Nephron (organoid): ENCODE data around the gene C1orf159.

ENCODE experiments used
- H3K27ac Mint-ChIP-seq, 3 experiments: 2 replicates each; pipeline ENCODE4 v1.8.0; 2020; ENCODE audit warnings: mixed read lengths in 3 of 3, mild to moderate bottlenecking in 2 of 3, moderate library complexity in 1 of 3
- H3K27me3 Mint-ChIP-seq: 2 replicates; pipeline ENCODE4 v1.8.0; 2021; ENCODE audit warnings: low read depth, mild to moderate bottlenecking, moderate library complexity, mixed read lengths
- H3K36me3 Mint-ChIP-seq: 2 replicates; pipeline ENCODE4 v1.8.0; 2020; ENCODE audit warnings: low read depth, mixed read lengths
- H3K4me1 Mint-ChIP-seq: 2 replicates; pipeline ENCODE4 v1.8.0; 2020; ENCODE audit warnings: mixed read lengths
- H3K4me3 Mint-ChIP-seq, 3 experiments: 2 replicates each; pipeline ENCODE4 v1.8.0; 2020; ENCODE audit warnings: mild to moderate bottlenecking in 3 of 3, mixed read lengths in 3 of 3, moderate library complexity in 2 of 3
- H3K9me3 Mint-ChIP-seq: 2 replicates; pipeline ENCODE4 v1.8.0; 2020; ENCODE audit warnings: mixed read lengths
- TF ChIP-seq, protein P1 (sequence below), 3 experiments: fragments of 200-600 bp; sonication (generic); IDR thresholded peaks; one replicate each; pipeline ENCODE4 v1.5.0; 2021; ENCODE audit warnings: antibody characterized with exemption in 3 of 3; ENCODE audit not compliant: unreplicated experiment in 3 of 3

The C1orf159 gene

GRCh38 chr1:1148061-1148460, 32.2 kb upstream of the C1orf159 start:
- peaks cover 10% of the 10 kb centered on the region for H3K36me3 Mint-ChIP-seq
- peaks cover 5% of the 10 kb centered on the region for H3K9me3 Mint-ChIP-seq

DNA sequence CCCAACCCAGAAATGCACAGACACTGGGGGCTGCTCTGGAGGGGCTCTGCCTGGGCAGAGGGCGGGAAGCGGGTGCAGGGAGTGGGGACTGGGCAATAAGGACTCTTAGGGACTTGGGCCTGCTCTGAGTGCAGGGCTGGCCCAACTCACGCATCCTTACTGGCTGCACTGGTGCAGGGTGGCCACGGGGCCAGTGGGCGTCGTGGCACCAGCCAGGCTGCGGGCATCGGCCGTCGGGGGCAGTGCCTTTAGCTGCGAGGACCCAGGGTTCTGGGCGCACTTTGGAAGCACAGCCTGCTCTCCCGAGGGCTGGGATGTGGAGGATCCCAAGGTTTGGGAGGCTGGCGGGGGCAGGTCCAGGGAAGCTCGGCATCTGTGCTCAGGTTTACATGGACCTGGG, 30.7 kb upstream of the C1orf159 start:
- Mint-ChIP-seq H3K36me3 (no peaks in the 10 kb centered on the region), H3K9me3 (no peaks in the 10 kb centered on the region), H3K4me3 (no peak overlapping the region), H3K4me1 (no peaks in the 10 kb centered on the region), H3K27me3 (peaks cover 8% of the 10 kb centered on the region), H3K27ac (peak overlapping the region in 1 of 3 experiments; percentile 44)
- TF ChIP-seq, protein P1, sequence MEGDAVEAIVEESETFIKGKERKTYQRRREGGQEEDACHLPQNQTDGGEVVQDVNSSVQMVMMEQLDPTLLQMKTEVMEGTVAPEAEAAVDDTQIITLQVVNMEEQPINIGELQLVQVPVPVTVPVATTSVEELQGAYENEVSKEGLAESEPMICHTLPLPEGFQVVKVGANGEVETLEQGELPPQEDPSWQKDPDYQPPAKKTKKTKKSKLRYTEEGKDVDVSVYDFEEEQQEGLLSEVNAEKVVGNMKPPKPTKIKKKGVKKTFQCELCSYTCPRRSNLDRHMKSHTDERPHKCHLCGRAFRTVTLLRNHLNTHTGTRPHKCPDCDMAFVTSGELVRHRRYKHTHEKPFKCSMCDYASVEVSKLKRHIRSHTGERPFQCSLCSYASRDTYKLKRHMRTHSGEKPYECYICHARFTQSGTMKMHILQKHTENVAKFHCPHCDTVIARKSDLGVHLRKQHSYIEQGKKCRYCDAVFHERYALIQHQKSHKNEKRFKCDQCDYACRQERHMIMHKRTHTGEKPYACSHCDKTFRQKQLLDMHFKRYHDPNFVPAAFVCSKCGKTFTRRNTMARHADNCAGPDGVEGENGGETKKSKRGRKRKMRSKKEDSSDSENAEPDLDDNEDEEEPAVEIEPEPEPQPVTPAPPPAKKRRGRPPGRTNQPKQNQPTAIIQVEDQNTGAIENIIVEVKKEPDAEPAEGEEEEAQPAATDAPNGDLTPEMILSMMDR (IDR thresholded peaks at IDR 0.05; ENCODE audit: unreplicated experiment in 3 of 3), result no peak

More at GRCh38 chr1:1148061-1148460, 32.2 kb upstream of the C1orf159 start:
- H3K4me3 Mint-ChIP-seq, result no peak overlapping the region
- no peak overlapping the region for H3K27ac Mint-ChIP-seq
- no peaks in the 10 kb centered on the region for H3K4me1 Mint-ChIP-seq
- H3K27me3 Mint-ChIP-seq, result peaks cover 12% of the 10 kb centered on the region
- TF ChIP-seq, protein P1 (IDR thresholded peaks at IDR 0.05; ENCODE audit: unreplicated experiment in 3 of 3), result no peak

- TF ChIP-seq, protein P1 (IDR thresholded peaks at IDR 0.05; ENCODE audit: unreplicated experiment in 3 of 3), result no peak
- H3K27me3 Mint-ChIP-seq, result peaks cover 8% of the 10 kb centered on the region
- no peaks in the 10 kb centered on the region for H3K4me1 Mint-ChIP-seq
- no peak overlapping the region for H3K27ac Mint-ChIP-seq
- no peaks in the 10 kb centered on the region for H3K9me3 Mint-ChIP-seq
- H3K36me3 Mint-ChIP-seq, result no peaks in the 10 kb centered on the region
- no peak overlapping the region for H3K4me3 Mint-ChIP-seq
These were observed 30.1 kb upstream of the C1orf159 start for GRCh38 chr1:1146026-1146425.

DNA sequence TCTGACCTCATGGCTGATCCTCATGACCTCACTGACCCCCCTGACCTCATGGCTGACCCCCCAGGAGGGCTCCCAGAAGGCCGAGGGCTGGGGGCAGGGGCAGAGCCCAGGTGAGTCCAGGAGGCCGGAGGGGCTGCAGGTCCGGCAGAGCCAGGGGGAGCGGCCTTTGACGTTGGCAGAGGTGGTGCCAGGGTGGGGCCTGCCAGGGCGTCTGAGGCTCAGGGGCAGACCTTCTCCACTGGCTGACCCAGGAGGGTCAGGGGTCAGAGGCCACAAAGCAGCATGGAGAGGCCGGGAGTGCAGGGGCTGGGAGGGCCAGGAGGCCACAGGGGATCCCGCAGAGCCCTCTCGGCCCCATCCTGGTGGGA, 29.6 kb upstream of the C1orf159 start:
- no peaks in the 10 kb centered on the region for H3K36me3 Mint-ChIP-seq
- no peak overlapping the region for H3K27ac Mint-ChIP-seq
- H3K27me3 Mint-ChIP-seq, result peaks cover 8% of the 10 kb centered on the region
- peak overlapping the region in 1 of 3 experiments; percentile 19 for H3K4me3 Mint-ChIP-seq
- H3K9me3 Mint-ChIP-seq, result no peaks in the 10 kb centered on the region
- H3K4me1 Mint-ChIP-seq, result no peaks in the 10 kb centered on the region
- TF ChIP-seq, protein P1 (IDR thresholded peaks at IDR 0.05; ENCODE audit: unreplicated experiment in 3 of 3), result no peak

DNA sequence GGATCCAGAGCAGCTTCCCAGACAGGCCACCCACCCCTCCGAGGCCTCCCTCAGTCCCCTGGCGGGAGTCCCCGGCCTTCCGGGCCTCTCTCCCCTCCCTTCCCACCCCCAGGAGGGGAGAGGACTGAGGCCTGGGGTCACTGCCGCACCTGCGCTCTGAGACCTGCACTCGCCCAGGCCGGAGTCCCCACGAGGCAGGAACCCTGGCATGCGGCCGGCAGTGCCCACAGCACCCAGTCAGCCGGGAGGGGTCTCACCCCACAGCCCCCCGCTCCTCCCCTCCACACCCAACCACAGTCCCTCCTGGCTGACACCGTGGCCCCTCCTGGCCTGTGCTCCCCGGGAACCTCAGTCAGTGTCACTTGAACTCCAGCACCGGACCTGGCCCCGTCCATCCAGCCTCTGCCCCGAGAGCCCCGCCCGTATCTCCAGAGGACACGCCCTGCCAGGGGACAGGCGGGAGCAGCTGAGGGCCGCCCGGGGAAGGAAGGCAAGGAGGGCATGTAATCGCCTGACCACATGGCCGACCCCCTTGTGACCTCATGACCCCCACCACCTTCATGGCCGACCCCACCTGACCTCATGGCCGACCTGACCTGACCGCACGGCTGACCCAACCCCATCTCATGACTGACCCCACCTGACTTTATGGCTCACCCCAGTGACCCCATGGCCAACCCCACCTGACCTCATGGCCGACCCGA, 29.1 kb upstream of the C1orf159 start:
- TF ChIP-seq, protein P1 (IDR thresholded peaks at IDR 0.05; ENCODE audit: unreplicated experiment in 3 of 3), result no peak
- Mint-ChIP-seq H3K4me3 (peak overlapping the region in 1 of 3 experiments; percentile 19), H3K27ac (no peak overlapping the region), H3K36me3 (no peaks in the 10 kb centered on the region), H3K27me3 (peaks cover 8% of the 10 kb centered on the region), H3K4me1 (no peaks in the 10 kb centered on the region), H3K9me3 (no peaks in the 10 kb centered on the region)
